Mammary epithelial cell (primary cell): Measurements from ENCODE around the gene ADRB1.

ENCODE experiments used
- CTCF ChIP-seq, 2 donors: IDR thresholded peaks in 1 of 2; conservative IDR thresholded peaks in 1 of 2; 2 replicates each; pipeline ENCODE4 v1.5.1; 2011 to 2012; ENCODE audit warnings: inconsistent platforms in 2 of 2, low read length in 2 of 2, mild to moderate bottlenecking in 2 of 2, control low read depth in 1 of 2, low read depth in 1 of 2; ENCODE audit not compliant: insufficient read depth in 1 of 2; ENCODE audit errors: extremely low read depth in 1 of 2
- EZH2 ChIP-seq: IDR thresholded peaks from 2 replicates; pipeline ENCODE4 v1.6.1; 2012; ENCODE audit warnings: low read length, inconsistent platforms, borderline replicate concordance

DNA sequence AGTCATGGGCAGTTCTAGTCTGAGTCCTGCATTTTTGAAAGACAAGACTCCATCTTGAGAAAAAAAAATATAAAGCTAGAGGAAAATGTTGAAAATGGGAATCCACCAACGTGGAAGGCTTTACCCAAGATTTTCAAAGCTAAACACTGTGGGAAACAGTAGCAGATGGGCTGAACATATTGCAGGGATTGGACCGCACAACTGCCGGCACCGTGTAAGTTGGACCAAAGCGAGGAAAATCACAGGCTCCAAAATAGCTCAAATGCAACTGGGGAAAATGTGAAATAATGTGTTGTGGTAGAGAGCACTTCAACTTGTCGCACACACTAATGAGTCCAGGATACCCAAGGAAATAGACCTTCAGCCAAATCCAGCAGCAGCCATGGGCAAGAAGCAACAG is 26.4 kb upstream of the ADRB1 start:
- TF ChIP-seq CTCF (conservative IDR thresholded peaks at IDR 0.05 in 1 of 2, IDR thresholded peaks at IDR 0.05 in 1 of 2; ENCODE audit: extremely low read depth in 1 of 2, insufficient read depth in 1 of 2, low read depth in 1 of 2, low read length in 2 of 2) (no peak), EZH2 (no peak)
